H1 (cell line): ENCODE data around the gene ZXDC. TPM values are rescaled to one million over a fixed set of nuclear protein-coding genes. Genes with fewer than 3 reads are reported as not detected.

Source experiments
- CTCF ChIA-PET: fragments of 300-600 bp; sonication (Branson Sonifier 250); formaldehyde crosslinking; loops from one replicate; lab custom pipeline; 2021; ENCODE audit not compliant: partially characterized antibody; lab: Charles Lee
- POLR2A ChIA-PET: fragments of 300-600 bp; sonication (Branson Sonifier 250); formaldehyde crosslinking; loops from one replicate; lab custom pipeline; 2021; ENCODE audit warnings: inconsistent platforms; ENCODE audit not compliant: partially characterized antibody; lab: Charles Lee
- DNase-seq, 2 experiments: peaks; one replicate each; pipeline versions ENCODE4 v3.0.0 to v3.0.0-alpha.2; 2010 to 2022; ENCODE audit warnings: low spot score in 2 of 2, low read depth in 1 of 2, mixed read lengths in 1 of 2
- FAIRE-seq: peaks from 2 replicates; lab custom pipeline; 2011; peaks lifted over from hg19 to GRCh38; lab: Jason Lieb, UNC
- H2AFZ ChIP-seq: 2 replicates; pipeline ENCODE4 v1.8.1; 2012; ENCODE audit warnings: low read length, inconsistent platforms
- H2AK5ac ChIP-seq: 2 replicates; pipeline ENCODE4 v1.6.1; 2013; ENCODE audit warnings: low read depth, low read length
- H2BK120ac ChIP-seq: replicated peaks from 2 replicates; pipeline ENCODE3; 2013; ENCODE audit warnings: low read depth, low read length, inconsistent platforms
- H2BK12ac ChIP-seq: 2 replicates; pipeline ENCODE4 v1.6.1; 2013; ENCODE audit warnings: low read depth, low read length
- H2BK15ac ChIP-seq: 2 replicates; pipeline ENCODE4 v1.6.1; 2013; ENCODE audit warnings: low read length
- H2BK20ac ChIP-seq: 2 replicates; pipeline ENCODE4 v1.6.1; 2013; ENCODE audit warnings: low read length
- H2BK5ac ChIP-seq: 2 replicates; pipeline ENCODE4 v1.6.1; 2013; ENCODE audit warnings: low read depth, low read length
- H3K14ac ChIP-seq: 2 replicates; pipeline ENCODE4 v1.6.1; 2013; ENCODE audit warnings: inconsistent platforms; ENCODE audit not compliant: insufficient read length
- H3K18ac ChIP-seq: 2 replicates; pipeline ENCODE4 v1.6.1; 2013; ENCODE audit warnings: low read length; ENCODE audit errors: extremely low read depth
- H3K23ac ChIP-seq: 2 replicates; pipeline ENCODE4 v1.6.1; 2013; ENCODE audit warnings: inconsistent platforms; ENCODE audit not compliant: insufficient read length
- H3K23me2 ChIP-seq: 2 replicates; pipeline ENCODE4 v1.6.1; 2013; ENCODE audit warnings: low read depth, low read length
- H3K27ac ChIP-seq: 2 replicates; pipeline ENCODE4 v1.6.1; 2011; ENCODE audit warnings: low read depth, low read length, inconsistent platforms
- H3K27me3 ChIP-seq, 4 experiments: replicated peaks in 1 of 4; 1 replicate in 1 of 4; 2 replicates in 3 of 4; pipeline versions ENCODE4 v1.6.1 to v1.8.1; 2011 to 2013; ENCODE audit warnings: low read length in 3 of 4, mild to moderate bottlenecking in 3 of 4, inconsistent platforms in 2 of 4, mixed read lengths in 2 of 4, moderate library complexity in 1 of 4; ENCODE audit not compliant: control insufficient read depth in 3 of 4, insufficient read depth in 3 of 4; ENCODE audit errors: extremely low read depth in 1 of 4
- H3K36me3 ChIP-seq, 4 experiments: 2 replicates each; pipeline versions ENCODE4 v1.6.1 to v1.8.1; 2011 to 2013; ENCODE audit warnings: mild to moderate bottlenecking in 4 of 4, low read length in 3 of 4, moderate library complexity in 2 of 4, control low read depth in 1 of 4, inconsistent platforms in 1 of 4; ENCODE audit not compliant: insufficient read depth in 4 of 4, control insufficient read depth in 2 of 4
- H3K4ac ChIP-seq: replicated peaks from 2 replicates; pipeline ENCODE3; 2013; ENCODE audit warnings: low read length, low read depth, mixed read lengths, inconsistent platforms; ENCODE audit not compliant: insufficient read length
- H3K4me1 ChIP-seq, 4 experiments: replicated peaks in 1 of 4; 1 replicate in 1 of 4; 2 replicates in 3 of 4; pipeline versions ENCODE4 v1.6.1 to v1.8.1; 2011 to 2013; ENCODE audit warnings: low read length in 3 of 4, inconsistent platforms in 2 of 4, mixed read lengths in 1 of 4; ENCODE audit not compliant: insufficient read depth in 4 of 4, control insufficient read depth in 3 of 4
- H3K4me2 ChIP-seq, 2 experiments: 2 replicates each; pipeline versions ENCODE4 v1.6.1 to v1.8.1; 2011 to 2013; ENCODE audit warnings: low read depth in 2 of 2, low read length in 2 of 2, control low read depth in 1 of 2, inconsistent platforms in 1 of 2, mild to moderate bottlenecking in 1 of 2; ENCODE audit not compliant: insufficient read depth in 1 of 2
- H3K4me3 ChIP-seq, 4 experiments: fragments of 200-600, 300-600 bp in 1 of 4; sonication (generic), shearing (Covaris generic), sonication (Bioruptor Twin) in 1 of 4; 2 replicates each; pipeline versions ENCODE4 v1.5.1 to v1.8.1; 2011 to 2016; ENCODE audit warnings: low read length in 4 of 4, low read depth in 3 of 4, control low read depth in 2 of 4, inconsistent platforms in 2 of 4, mild to moderate bottlenecking in 2 of 4, mixed read lengths in 1 of 4, moderate library complexity in 1 of 4; ENCODE audit not compliant: insufficient read depth in 2 of 4; ENCODE audit errors: extremely low read depth in 1 of 4
- H3K56ac ChIP-seq: replicated peaks from 2 replicates; pipeline ENCODE3; 2013; ENCODE audit warnings: low read depth, mild to moderate bottlenecking, mixed read lengths, low read length, inconsistent platforms; ENCODE audit not compliant: insufficient read length
- H3K79me1 ChIP-seq: 2 replicates; pipeline ENCODE4 v1.6.1; 2013; ENCODE audit warnings: low read depth, low read length, control low read depth
- H3K79me2 ChIP-seq, 2 experiments: 2 replicates each; pipeline versions ENCODE4 v1.6.1 to v1.8.1; 2012 to 2013; ENCODE audit warnings: low read length in 2 of 2, mild to moderate bottlenecking in 2 of 2, inconsistent platforms in 1 of 2; ENCODE audit not compliant: insufficient read depth in 2 of 2, control insufficient read depth in 1 of 2
- H3K9ac ChIP-seq, 4 experiments: replicated peaks in 1 of 4; 1 replicate in 1 of 4; 2 replicates in 3 of 4; pipeline versions ENCODE4 v1.6.1 to v1.8.1; 2011 to 2013; ENCODE audit warnings: low read depth in 3 of 4, low read length in 3 of 4, control low read depth in 2 of 4, mild to moderate bottlenecking in 2 of 4, moderate library complexity in 2 of 4, inconsistent platforms in 1 of 4; ENCODE audit errors: extremely low read depth in 1 of 4
- H3K9me3 ChIP-seq, 2 experiments: 2 replicates each; pipeline versions ENCODE4 v1.6.1 to v1.8.1; 2012 to 2013; ENCODE audit warnings: mild to moderate bottlenecking in 2 of 2, moderate library complexity in 2 of 2, control low read depth in 1 of 2, inconsistent platforms in 1 of 2, low read depth in 1 of 2, low read length in 1 of 2, mixed read lengths in 1 of 2; ENCODE audit not compliant: insufficient read depth in 2 of 2
- H4K20me1 ChIP-seq, 2 experiments: replicated peaks in 1 of 2; 2 replicates each; pipeline versions ENCODE3 to v1.8.1; 2011 to 2013; ENCODE audit warnings: inconsistent platforms in 2 of 2, low read length in 2 of 2, mild to moderate bottlenecking in 1 of 2; ENCODE audit not compliant: insufficient read depth in 2 of 2, control insufficient read depth in 1 of 2
- H4K5ac ChIP-seq: 2 replicates; pipeline ENCODE4 v1.6.1; 2013; ENCODE audit warnings: low read length, low read depth, mixed read lengths, inconsistent platforms; ENCODE audit not compliant: insufficient read length
- H4K8ac ChIP-seq: 2 replicates; pipeline ENCODE4 v1.8.0; 2013; ENCODE audit warnings: mild to moderate bottlenecking, moderate library complexity, low read length, inconsistent platforms; ENCODE audit not compliant: insufficient read depth; ENCODE audit errors: extremely low read depth
- H4K91ac ChIP-seq: replicated peaks from 2 replicates; pipeline ENCODE3; 2013; ENCODE audit warnings: low read length, mixed read lengths, inconsistent platforms; ENCODE audit not compliant: insufficient read length
- CTBP2 ChIP-seq: IDR thresholded peaks from 2 replicates; pipeline ENCODE4 v1.7.0; 2011; ENCODE audit warnings: borderline replicate concordance, mild to moderate bottlenecking, moderate library complexity, mixed read lengths, low read length; ENCODE audit not compliant: insufficient read depth, insufficient read length
- KDM4A ChIP-seq: IDR thresholded peaks from one replicate; pipeline ENCODE4 v1.7.1; 2012; ENCODE audit warnings: low read depth, mild to moderate bottlenecking, moderate library complexity, low read length, inconsistent platforms; ENCODE audit not compliant: severe bottlenecking
- KDM5A ChIP-seq: fragments of 200-600 bp; IDR thresholded peaks from 2 replicates; pipeline ENCODE4 v1.7.1; 2012; ENCODE audit warnings: mild to moderate bottlenecking, low read length, inconsistent platforms, mixed read lengths
- NRF1 ChIP-seq: IDR thresholded peaks from 2 replicates; pipeline ENCODE4 v1.6.1; 2011; ENCODE audit warnings: mild to moderate bottlenecking, low read depth, low read length, improper control_type of control experiment
- RNF2 ChIP-seq: fragments of 200-900, 300-1000 bp; sonication (generic); IDR thresholded peaks from 2 replicates; pipeline ENCODE4 v1.7.1; 2016; ENCODE audit warnings: borderline replicate concordance, low read depth, mild to moderate bottlenecking, antibody characterized with exemption, low read length; ENCODE audit not compliant: poor library complexity, severe bottlenecking; ENCODE audit errors: missing control alignments
- SIX5 ChIP-seq: IDR thresholded peaks from 2 replicates; pipeline ENCODE4 v1.6.1; 2011; ENCODE audit warnings: mild to moderate bottlenecking, low read depth, low read length
- SP2 ChIP-seq: IDR thresholded peaks from 2 replicates; pipeline ENCODE4 v1.6.1; 2012; ENCODE audit warnings: mild to moderate bottlenecking, low read length, inconsistent platforms
- WGBS, 2 experiments: shearing (Covaris generic) in 1 of 2; methylation state at CpG; one replicate each; pipeline versions ENCODE4 v1.1.6 to v1.1.7; 2013 to 2015; ENCODE audit warnings: low lambda C conversion rate in 2 of 2, mixed read lengths in 2 of 2, inconsistent platforms in 1 of 2, low coverage in 1 of 2, missing lambda C conversion rate in 1 of 2; ENCODE audit not compliant: insufficient replicate concordance in 2 of 2, insufficient coverage in 1 of 2, insufficient read length in 1 of 2; ENCODE audit errors: extremely low coverage in 1 of 2, missing lambda C conversion rate in 1 of 2; 5-methylcytosine and 5-hydroxymethylcytosine counted together
- polyA plus RNA-seq, 7 experiments: library from polyadenylated mRNA; depleted of rRNA in 3 of 7; stranded (reverse) in 5 of 7; unstranded in 2 of 7; fragments of >200 nt in 5 of 7; fragments of 200-250 nt in 2 of 7; gene quantifications; 1 replicate in 5 of 7; 2 replicates in 1 of 7; 4 replicates in 1 of 7; pipeline versions ENCODE4 v1.2.1 to v1.2.3, GENCODE V29; 2011 to 2013; ENCODE audit warnings: missing spikeins in 2 of 7, mixed read lengths in 2 of 7
- total RNA-seq: library from RNA; stranded (reverse); fragmentation: NEBNext Ultra II Directional; extraction: Animal tissue kit (Norgen Biotek cat#: 25700); gene quantifications from 2 replicates; pipeline ENCODE4 v1.2.1, GENCODE V29; 2021

Gene ZXDC
- total and polyA plus RNA-seq, 2 of the 8 experiments (the other 6 are each of a cell fraction or from before 2014, with no cell fraction given): 12.7 to 24.3 TPM

GRCh38 chr3:126438746-126439145, 36.9 kb downstream of the ZXDC start:
- no peak for DNase-seq
- no peak for TF ChIP-seq RNF2
- TF ChIP-seq KDM4A: no peak
- TF ChIP-seq CTBP2: no peak
- no peak for TF ChIP-seq KDM5A
- TF ChIP-seq SP2: no peak
- no peak for TF ChIP-seq SIX5
- no peak for TF ChIP-seq NRF1
- Histone ChIP-seq H3K27ac (no peak overlapping the region), H2BK120ac (no peak overlapping the region), H3K18ac (no peak overlapping the region), H3K4me2 (no peak overlapping the region), H2BK15ac (no peak overlapping the region), H3K27me3 (no peaks in the 10 kb centered on the region), H3K9ac (no peak overlapping the region), H2AK5ac (no peak overlapping the region), H3K56ac (no peak overlapping the region), H4K5ac (no peak overlapping the region), H3K4me3 (no peak overlapping the region), H3K14ac (no peak overlapping the region), H3K36me3 (peaks cover 0 to 4% (median 0%) of the 10 kb centered on the region in 4 experiments; a peak in 2 of 8 replicates), H3K4ac (no peak overlapping the region), H3K9me3 (no peaks in the 10 kb centered on the region), H2BK12ac (no peak overlapping the region), H3K4me1 (peaks cover 0 to 10% (median 1%) of the 10 kb centered on the region in 4 experiments; a peak in 3 of 7 replicates), H4K8ac (no peak overlapping the region), H3K79me1 (no peaks in the 10 kb centered on the region; the same call in 1 of the 2 replicates), H3K23me2 (no peaks in the 10 kb centered on the region), H2BK5ac (no peak overlapping the region), H3K23ac (no peak overlapping the region), H3K79me2 (no peaks in the 10 kb centered on the region), H4K91ac (no peak overlapping the region), H2AFZ (no peak overlapping the region), H4K20me1 (peaks cover 4% of the 10 kb centered on the region in 2 experiments), H2BK20ac (no peak overlapping the region)
- POLR2A ChIA-PET: interaction anchor here (1.7 to 2.4 kb wide), 2 partner anchors 10 kb away, joined by 4 to 7 read pairs; no protein-coding TSS in a partner anchor
- FAIRE-seq: no peak
- WGBS, 2 experiments: 91% methylated on average over 10 of the region's 10 CpGs; no CpG with 5 or more reads in 1 of the 2 experiments
- CTCF ChIA-PET: interaction anchor here (0.8 to 2.0 kb wide), 5 partner anchors 9 to 305 kb away, joined by 3 to 5 read pairs (median 5); no protein-coding TSS in a partner anchor
